Measurements from ENCODE around the gene IREB2.
"Not testable (repeated sequence)": the region's sequence is repeated elsewhere in the genome, so short reads cannot be mapped to it uniquely, and the experiment has no call there.

DNA sequence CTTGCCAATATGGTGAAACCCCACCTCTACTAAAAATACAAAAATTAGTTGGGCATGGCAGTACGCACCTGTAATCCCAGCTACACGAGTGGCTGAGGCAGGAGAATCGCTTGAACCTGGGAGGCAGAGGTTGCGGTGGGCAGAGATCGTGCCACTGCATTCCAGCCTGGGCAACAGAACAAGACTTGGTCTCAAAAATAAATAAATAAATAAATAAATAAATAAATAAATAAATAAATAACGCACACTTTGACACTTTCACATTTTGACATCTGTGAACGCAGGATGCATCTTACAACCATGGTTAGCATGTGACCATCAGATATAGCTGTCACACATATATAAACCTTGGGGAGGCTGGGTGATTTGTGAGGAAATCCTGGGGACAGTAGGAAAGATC is 33.2 kb upstream of the IREB2 start:
- not testable (repeated sequence) for TF ChIP-seq EZH2 (IDR thresholded peaks at IDR 0.05; ENCODE audit: insufficient read depth, poor library complexity, severe bottlenecking); EZH2phosphoT487 (IDR thresholded peaks at IDR 0.05; ENCODE audit: insufficient read depth, low read depth)
